ENCODE data around the gene REXO4. TPM values are rescaled to one million over a fixed set of nuclear protein-coding genes. Genes with fewer than 3 reads are reported as not detected.

Gene REXO4
- polyA plus RNA-seq, 1 donor, result 23.6 TPM

GRCh38 chr9:133459476-133460404 lies 41.9 kb upstream of the REXO4 start, which contains the start of gene CACFD1:
CACFD1 (plus strand) TSS chr9:133459978; CDS start chr9:133460067, 89 bp downstream.
- Histone ChIP-seq H3K27me3 (ENCODE audit: control insufficient read depth, insufficient read depth, low read length) (no peaks in the 10 kb centered on the region), H3K4me1 (ENCODE audit: control insufficient read depth, insufficient read depth, low read length) (peaks cover 26% of the 10 kb centered on the region), H3K27ac (ENCODE audit: low read length) (peak within 1 kb of the TSS; percentile 98)

GRCh38 chr9:133458643-133459312 lies 41.0 kb upstream of the REXO4 start:
- Histone ChIP-seq H3K4me3 (ENCODE audit: low read length) (peak overlapping the region; percentile 65), H3K27me3 (ENCODE audit: control insufficient read depth, insufficient read depth, low read length) (no peaks in the 10 kb centered on the region), H3K36me3 (ENCODE audit: control insufficient read depth, insufficient read depth, low read length) (peaks cover 7% of the 10 kb centered on the region), H3K27ac (ENCODE audit: low read length) (peak overlapping the region; percentile 98), H3K4me1 (ENCODE audit: control insufficient read depth, insufficient read depth, low read length) (peaks cover 26% of the 10 kb centered on the region), H3K9me3 (ENCODE audit: control insufficient read depth, low read depth, low read length) (no peaks in the 10 kb centered on the region)
- WGBS (ENCODE audit: insufficient coverage, low lambda C conversion rate), result no CpG with 5 or more reads among the region's 16 CpGs
- DNase-seq, result no peak

More at GRCh38 chr9:133459476-133460404, 41.9 kb upstream of the REXO4 start, which contains the start of gene CACFD1:
- H3K36me3 ChIP-seq (ENCODE audit: control insufficient read depth, insufficient read depth, low read length), result peaks cover 15% of the 10 kb centered on the region
- no CpG with 5 or more reads among the region's 86 CpGs for WGBS (ENCODE audit: insufficient coverage, low lambda C conversion rate)
- DNase-seq, result peak; percentile 95 to 97
- H3K9me3 ChIP-seq (ENCODE audit: control insufficient read depth, low read depth, low read length), result no peaks in the 10 kb centered on the region
- peak within 1 kb of the TSS; percentile 65 for H3K4me3 ChIP-seq (ENCODE audit: low read length)

- Histone ChIP-seq H3K9me3 (ENCODE audit: control insufficient read depth, low read depth, low read length) (no peaks in the 10 kb centered on the region), H3K36me3 (ENCODE audit: control insufficient read depth, insufficient read depth, low read length) (peaks cover 3% of the 10 kb centered on the region), H3K4me1 (ENCODE audit: control insufficient read depth, insufficient read depth, low read length) (peaks cover 26% of the 10 kb centered on the region), H3K27me3 (ENCODE audit: control insufficient read depth, insufficient read depth, low read length) (no peaks in the 10 kb centered on the region), H3K4me3 (ENCODE audit: low read length) (no peak overlapping the region), H3K27ac (ENCODE audit: low read length) (no peak overlapping the region)
- no peak for DNase-seq
- whole genome bisulfite sequencing (ENCODE audit: insufficient coverage, low lambda C conversion rate), result no CpG with 5 or more reads among the region's 11 CpGs
Observed at GRCh38 chr9:133457748-133458147, 39.9 kb upstream of the REXO4 start.

- peaks cover 3% of the 10 kb centered on the region for H3K36me3 ChIP-seq (ENCODE audit: control insufficient read depth, insufficient read depth, low read length)
- no peak overlapping the region for H3K4me3 ChIP-seq (ENCODE audit: low read length)
- peaks cover 22% of the 10 kb centered on the region for H3K4me1 ChIP-seq (ENCODE audit: control insufficient read depth, insufficient read depth, low read length)
- H3K9me3 ChIP-seq (ENCODE audit: control insufficient read depth, low read depth, low read length), result no peaks in the 10 kb centered on the region
- H3K27me3 ChIP-seq (ENCODE audit: control insufficient read depth, insufficient read depth, low read length), result no peaks in the 10 kb centered on the region
- no peak overlapping the region for H3K27ac ChIP-seq (ENCODE audit: low read length)
- 93% methylated on average over 3 of the region's 13 CpGs for WGBS (ENCODE audit: insufficient coverage, low lambda C conversion rate)
- DNase-seq, result no peak
Observed at GRCh38 chr9:133457233-133457632, 39.4 kb upstream of the REXO4 start.

- Histone ChIP-seq H3K27ac (ENCODE audit: low read length) (no peak overlapping the region), H3K4me1 (ENCODE audit: control insufficient read depth, insufficient read depth, low read length) (peaks cover 15% of the 10 kb centered on the region), H3K4me3 (ENCODE audit: low read length) (no peak overlapping the region), H3K9me3 (ENCODE audit: control insufficient read depth, low read depth, low read length) (no peaks in the 10 kb centered on the region), H3K27me3 (ENCODE audit: control insufficient read depth, insufficient read depth, low read length) (no peaks in the 10 kb centered on the region), H3K36me3 (ENCODE audit: control insufficient read depth, insufficient read depth, low read length) (peaks cover 3% of the 10 kb centered on the region)
- no CpG with 5 or more reads among the region's 9 CpGs for WGBS (ENCODE audit: insufficient coverage, low lambda C conversion rate)
- no peak for DNase-seq
Observed at GRCh38 chr9:133456409-133456808, 38.6 kb upstream of the REXO4 start.

GRCh38 chr9:133455936-133456335 lies 38.1 kb upstream of the REXO4 start:
- no peak overlapping the region for H3K27ac ChIP-seq (ENCODE audit: low read length)
- no peaks in the 10 kb centered on the region for H3K27me3 ChIP-seq (ENCODE audit: control insufficient read depth, insufficient read depth, low read length)
- H3K4me3 ChIP-seq (ENCODE audit: low read length), result no peak overlapping the region
- peaks cover 10% of the 10 kb centered on the region for H3K4me1 ChIP-seq (ENCODE audit: control insufficient read depth, insufficient read depth, low read length)
- no CpG with 5 or more reads among the region's 11 CpGs for WGBS (ENCODE audit: insufficient coverage, low lambda C conversion rate)
- peaks cover 3% of the 10 kb centered on the region for H3K36me3 ChIP-seq (ENCODE audit: control insufficient read depth, insufficient read depth, low read length)
- DNase-seq, result no peak
- H3K9me3 ChIP-seq (ENCODE audit: control insufficient read depth, low read depth, low read length), result no peaks in the 10 kb centered on the region

- WGBS (ENCODE audit: insufficient coverage, low lambda C conversion rate), result no CpG with 5 or more reads among the region's 20 CpGs
- no peaks in the 10 kb centered on the region for H3K9me3 ChIP-seq (ENCODE audit: control insufficient read depth, low read depth, low read length)
- peaks cover 3% of the 10 kb centered on the region for H3K36me3 ChIP-seq (ENCODE audit: control insufficient read depth, insufficient read depth, low read length)
- H3K27me3 ChIP-seq (ENCODE audit: control insufficient read depth, insufficient read depth, low read length), result no peaks in the 10 kb centered on the region
- H3K27ac ChIP-seq (ENCODE audit: low read length), result no peak overlapping the region
- H3K4me3 ChIP-seq (ENCODE audit: low read length), result no peak overlapping the region
- H3K4me1 ChIP-seq (ENCODE audit: control insufficient read depth, insufficient read depth, low read length), result peaks cover 7% of the 10 kb centered on the region
- DNase-seq, result no peak
Observed at GRCh38 chr9:133454943-133455673, 37.3 kb upstream of the REXO4 start.

- WGBS (ENCODE audit: insufficient coverage, low lambda C conversion rate), result no CpG with 5 or more reads among the region's 19 CpGs
- Histone ChIP-seq H3K4me3 (ENCODE audit: low read length) (no peak overlapping the region), H3K27me3 (ENCODE audit: control insufficient read depth, insufficient read depth, low read length) (no peaks in the 10 kb centered on the region), H3K9me3 (ENCODE audit: control insufficient read depth, low read depth, low read length) (no peaks in the 10 kb centered on the region), H3K36me3 (ENCODE audit: control insufficient read depth, insufficient read depth, low read length) (peaks cover 3% of the 10 kb centered on the region), H3K27ac (ENCODE audit: low read length) (no peak overlapping the region), H3K4me1 (ENCODE audit: control insufficient read depth, insufficient read depth, low read length) (peaks cover 7% of the 10 kb centered on the region)
- DNase-seq, result no peak
Observed at GRCh38 chr9:133454325-133454724, 36.5 kb upstream of the REXO4 start.

GRCh38 chr9:133453651-133454050 lies 35.8 kb upstream of the REXO4 start:
- no peaks in the 10 kb centered on the region for H3K9me3 ChIP-seq (ENCODE audit: control insufficient read depth, low read depth, low read length)
- no peak overlapping the region for H3K4me3 ChIP-seq (ENCODE audit: low read length)
- peaks cover 3% of the 10 kb centered on the region for H3K36me3 ChIP-seq (ENCODE audit: control insufficient read depth, insufficient read depth, low read length)
- H3K27ac ChIP-seq (ENCODE audit: low read length), result no peak overlapping the region
- DNase-seq, result no peak
- WGBS (ENCODE audit: insufficient coverage, low lambda C conversion rate), result no CpG with 5 or more reads among the region's 11 CpGs
- H3K4me1 ChIP-seq (ENCODE audit: control insufficient read depth, insufficient read depth, low read length), result no peaks in the 10 kb centered on the region
- H3K27me3 ChIP-seq (ENCODE audit: control insufficient read depth, insufficient read depth, low read length), result no peaks in the 10 kb centered on the region

GRCh38 chr9:133452562-133452961 lies 34.8 kb upstream of the REXO4 start:
- H3K9me3 ChIP-seq (ENCODE audit: control insufficient read depth, low read depth, low read length), result no peaks in the 10 kb centered on the region
- peaks cover 3% of the 10 kb centered on the region for H3K36me3 ChIP-seq (ENCODE audit: control insufficient read depth, insufficient read depth, low read length)
- no peak for DNase-seq
- H3K4me1 ChIP-seq (ENCODE audit: control insufficient read depth, insufficient read depth, low read length), result no peaks in the 10 kb centered on the region
- no CpG with 5 or more reads among the region's 7 CpGs for WGBS (ENCODE audit: insufficient coverage, low lambda C conversion rate)
- no peaks in the 10 kb centered on the region for H3K27me3 ChIP-seq (ENCODE audit: control insufficient read depth, insufficient read depth, low read length)
- H3K27ac ChIP-seq (ENCODE audit: low read length), result no peak overlapping the region
- H3K4me3 ChIP-seq (ENCODE audit: low read length), result no peak overlapping the region
